H1 (cell line): ENCODE measurements around the gene ARHGAP42. TPM values are rescaled to one million over a fixed set of nuclear protein-coding genes. Genes with fewer than 3 reads are reported as not detected.

Source experiments
- ASH2L ChIP-seq: fragments of 200-600, 300-600 bp; sonication (generic); IDR thresholded peaks from one replicate; pipeline ENCODE4 v1.7.1; 2017; ENCODE audit warnings: low read length
- BACH1 ChIP-seq: IDR thresholded peaks from 2 replicates; pipeline ENCODE4 v1.6.1; 2012; ENCODE audit warnings: low read length, improper control_type of control experiment
- CHD1 ChIP-seq: IDR thresholded peaks from 2 replicates; pipeline ENCODE4 v1.6.1; 2012; ENCODE audit warnings: low read depth, low read length, improper control_type of control experiment
- EGR1 ChIP-seq: IDR thresholded peaks from 2 replicates; pipeline ENCODE4 v1.6.1; 2011; ENCODE audit warnings: low read depth, low read length, borderline replicate concordance
- EZH2 ChIP-seq: fragments of 200-600 bp; sonication (generic); IDR thresholded peaks from 2 replicates; pipeline ENCODE4 v1.7.1; 2012; ENCODE audit warnings: low read depth, mild to moderate bottlenecking, moderate library complexity, low read length, inconsistent platforms; ENCODE audit not compliant: severe bottlenecking
- GTF2F1 ChIP-seq: IDR thresholded peaks from 2 replicates; pipeline ENCODE4 v1.6.1; 2012; ENCODE audit warnings: low read depth, low read length, improper control_type of control experiment, borderline replicate concordance
- JUN ChIP-seq: IDR thresholded peaks from 2 replicates; pipeline ENCODE4 v1.6.1; 2011; ENCODE audit warnings: low read depth, mild to moderate bottlenecking, improper control_type of control experiment, low read length
- NRF1 ChIP-seq: IDR thresholded peaks from 2 replicates; pipeline ENCODE4 v1.6.1; 2011; ENCODE audit warnings: mild to moderate bottlenecking, low read depth, low read length, improper control_type of control experiment
- POLR2AphosphoS5 ChIP-seq: IDR thresholded peaks from 2 replicates; pipeline ENCODE4 v1.6.1; 2011; ENCODE audit warnings: low read depth, low read length
- RBBP5 ChIP-seq: IDR thresholded peaks from 2 replicates; pipeline ENCODE4 v1.7.1; 2012; ENCODE audit warnings: low read depth, mild to moderate bottlenecking, inconsistent platforms, low read length, moderate library complexity, borderline replicate concordance
- SAP30 ChIP-seq: fragments of 300-600 bp; sonication (generic); IDR thresholded peaks from 2 replicates; pipeline ENCODE4 v1.7.1; 2012; ENCODE audit warnings: low read length, moderate library complexity, mild to moderate bottlenecking, inconsistent platforms; ENCODE audit not compliant: insufficient read depth, insufficient replicate concordance
- polyA plus RNA-seq, 7 experiments: library from polyadenylated mRNA; depleted of rRNA in 3 of 7; stranded (reverse) in 5 of 7; unstranded in 2 of 7; fragments of >200 nt in 5 of 7; fragments of 200-250 nt in 2 of 7; gene quantifications; 1 replicate in 5 of 7; 2 replicates in 1 of 7; 4 replicates in 1 of 7; pipeline versions ENCODE4 v1.2.1 to v1.2.3, GENCODE V29; 2011 to 2013; ENCODE audit warnings: missing spikeins in 2 of 7, mixed read lengths in 2 of 7
- total RNA-seq: library from RNA; stranded (reverse); fragmentation: NEBNext Ultra II Directional; extraction: Animal tissue kit (Norgen Biotek cat#: 25700); gene quantifications from 2 replicates; pipeline ENCODE4 v1.2.1, GENCODE V29; 2021
- TF ChIP-seq, protein P1 (sequence below): fragments of 300-600 bp; sonication (generic); IDR thresholded peaks from 2 replicates; pipeline ENCODE4 v1.7.1; 2012; ENCODE audit warnings: low read length, moderate library complexity, mild to moderate bottlenecking, inconsistent platforms; ENCODE audit not compliant: insufficient replicate concordance

ARHGAP42 gene
- total and polyA plus RNA-seq, 2 of the 8 experiments (the other 6 are each of a cell fraction or from before 2014, with no cell fraction given), result 22.2 to 33.5 TPM

GRCh38 chr11:100895449-100895848 lies 208.4 kb downstream of the ARHGAP42 start (continued):
- TF ChIP-seq, protein P1, sequence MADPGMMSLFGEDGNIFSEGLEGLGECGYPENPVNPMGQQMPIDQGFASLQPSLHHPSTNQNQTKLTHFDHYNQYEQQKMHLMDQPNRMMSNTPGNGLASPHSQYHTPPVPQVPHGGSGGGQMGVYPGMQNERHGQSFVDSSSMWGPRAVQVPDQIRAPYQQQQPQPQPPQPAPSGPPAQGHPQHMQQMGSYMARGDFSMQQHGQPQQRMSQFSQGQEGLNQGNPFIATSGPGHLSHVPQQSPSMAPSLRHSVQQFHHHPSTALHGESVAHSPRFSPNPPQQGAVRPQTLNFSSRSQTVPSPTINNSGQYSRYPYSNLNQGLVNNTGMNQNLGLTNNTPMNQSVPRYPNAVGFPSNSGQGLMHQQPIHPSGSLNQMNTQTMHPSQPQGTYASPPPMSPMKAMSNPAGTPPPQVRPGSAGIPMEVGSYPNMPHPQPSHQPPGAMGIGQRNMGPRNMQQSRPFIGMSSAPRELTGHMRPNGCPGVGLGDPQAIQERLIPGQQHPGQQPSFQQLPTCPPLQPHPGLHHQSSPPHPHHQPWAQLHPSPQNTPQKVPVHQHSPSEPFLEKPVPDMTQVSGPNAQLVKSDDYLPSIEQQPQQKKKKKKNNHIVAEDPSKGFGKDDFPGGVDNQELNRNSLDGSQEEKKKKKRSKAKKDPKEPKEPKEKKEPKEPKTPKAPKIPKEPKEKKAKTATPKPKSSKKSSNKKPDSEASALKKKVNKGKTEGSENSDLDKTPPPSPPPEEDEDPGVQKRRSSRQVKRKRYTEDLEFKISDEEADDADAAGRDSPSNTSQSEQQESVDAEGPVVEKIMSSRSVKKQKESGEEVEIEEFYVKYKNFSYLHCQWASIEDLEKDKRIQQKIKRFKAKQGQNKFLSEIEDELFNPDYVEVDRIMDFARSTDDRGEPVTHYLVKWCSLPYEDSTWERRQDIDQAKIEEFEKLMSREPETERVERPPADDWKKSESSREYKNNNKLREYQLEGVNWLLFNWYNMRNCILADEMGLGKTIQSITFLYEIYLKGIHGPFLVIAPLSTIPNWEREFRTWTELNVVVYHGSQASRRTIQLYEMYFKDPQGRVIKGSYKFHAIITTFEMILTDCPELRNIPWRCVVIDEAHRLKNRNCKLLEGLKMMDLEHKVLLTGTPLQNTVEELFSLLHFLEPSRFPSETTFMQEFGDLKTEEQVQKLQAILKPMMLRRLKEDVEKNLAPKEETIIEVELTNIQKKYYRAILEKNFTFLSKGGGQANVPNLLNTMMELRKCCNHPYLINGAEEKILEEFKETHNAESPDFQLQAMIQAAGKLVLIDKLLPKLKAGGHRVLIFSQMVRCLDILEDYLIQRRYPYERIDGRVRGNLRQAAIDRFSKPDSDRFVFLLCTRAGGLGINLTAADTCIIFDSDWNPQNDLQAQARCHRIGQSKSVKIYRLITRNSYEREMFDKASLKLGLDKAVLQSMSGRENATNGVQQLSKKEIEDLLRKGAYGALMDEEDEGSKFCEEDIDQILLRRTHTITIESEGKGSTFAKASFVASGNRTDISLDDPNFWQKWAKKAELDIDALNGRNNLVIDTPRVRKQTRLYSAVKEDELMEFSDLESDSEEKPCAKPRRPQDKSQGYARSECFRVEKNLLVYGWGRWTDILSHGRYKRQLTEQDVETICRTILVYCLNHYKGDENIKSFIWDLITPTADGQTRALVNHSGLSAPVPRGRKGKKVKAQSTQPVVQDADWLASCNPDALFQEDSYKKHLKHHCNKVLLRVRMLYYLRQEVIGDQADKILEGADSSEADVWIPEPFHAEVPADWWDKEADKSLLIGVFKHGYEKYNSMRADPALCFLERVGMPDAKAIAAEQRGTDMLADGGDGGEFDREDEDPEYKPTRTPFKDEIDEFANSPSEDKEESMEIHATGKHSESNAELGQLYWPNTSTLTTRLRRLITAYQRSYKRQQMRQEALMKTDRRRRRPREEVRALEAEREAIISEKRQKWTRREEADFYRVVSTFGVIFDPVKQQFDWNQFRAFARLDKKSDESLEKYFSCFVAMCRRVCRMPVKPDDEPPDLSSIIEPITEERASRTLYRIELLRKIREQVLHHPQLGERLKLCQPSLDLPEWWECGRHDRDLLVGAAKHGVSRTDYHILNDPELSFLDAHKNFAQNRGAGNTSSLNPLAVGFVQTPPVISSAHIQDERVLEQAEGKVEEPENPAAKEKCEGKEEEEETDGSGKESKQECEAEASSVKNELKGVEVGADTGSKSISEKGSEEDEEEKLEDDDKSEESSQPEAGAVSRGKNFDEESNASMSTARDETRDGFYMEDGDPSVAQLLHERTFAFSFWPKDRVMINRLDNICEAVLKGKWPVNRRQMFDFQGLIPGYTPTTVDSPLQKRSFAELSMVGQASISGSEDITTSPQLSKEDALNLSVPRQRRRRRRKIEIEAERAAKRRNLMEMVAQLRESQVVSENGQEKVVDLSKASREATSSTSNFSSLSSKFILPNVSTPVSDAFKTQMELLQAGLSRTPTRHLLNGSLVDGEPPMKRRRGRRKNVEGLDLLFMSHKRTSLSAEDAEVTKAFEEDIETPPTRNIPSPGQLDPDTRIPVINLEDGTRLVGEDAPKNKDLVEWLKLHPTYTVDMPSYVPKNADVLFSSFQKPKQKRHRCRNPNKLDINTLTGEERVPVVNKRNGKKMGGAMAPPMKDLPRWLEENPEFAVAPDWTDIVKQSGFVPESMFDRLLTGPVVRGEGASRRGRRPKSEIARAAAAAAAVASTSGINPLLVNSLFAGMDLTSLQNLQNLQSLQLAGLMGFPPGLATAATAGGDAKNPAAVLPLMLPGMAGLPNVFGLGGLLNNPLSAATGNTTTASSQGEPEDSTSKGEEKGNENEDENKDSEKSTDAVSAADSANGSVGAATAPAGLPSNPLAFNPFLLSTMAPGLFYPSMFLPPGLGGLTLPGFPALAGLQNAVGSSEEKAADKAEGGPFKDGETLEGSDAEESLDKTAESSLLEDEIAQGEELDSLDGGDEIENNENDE, result no peak
- TF ChIP-seq ASH2L (no peak), GTF2F1 (no peak), EGR1 (no peak), CHD1 (no peak), SAP30 (no peak), BACH1 (no peak), POLR2AphosphoS5 (no peak), EZH2 (no peak), RBBP5 (no peak), JUN (no peak), NRF1 (no peak)
